ENCODE results near the gene HAUS7. TPM values are rescaled to one million over a fixed set of nuclear protein-coding genes. Genes with fewer than 3 reads are reported as not detected.

Gene HAUS7
- total RNA-seq, 1 experiment from 2014 or later = 28.9 TPM

DNA sequence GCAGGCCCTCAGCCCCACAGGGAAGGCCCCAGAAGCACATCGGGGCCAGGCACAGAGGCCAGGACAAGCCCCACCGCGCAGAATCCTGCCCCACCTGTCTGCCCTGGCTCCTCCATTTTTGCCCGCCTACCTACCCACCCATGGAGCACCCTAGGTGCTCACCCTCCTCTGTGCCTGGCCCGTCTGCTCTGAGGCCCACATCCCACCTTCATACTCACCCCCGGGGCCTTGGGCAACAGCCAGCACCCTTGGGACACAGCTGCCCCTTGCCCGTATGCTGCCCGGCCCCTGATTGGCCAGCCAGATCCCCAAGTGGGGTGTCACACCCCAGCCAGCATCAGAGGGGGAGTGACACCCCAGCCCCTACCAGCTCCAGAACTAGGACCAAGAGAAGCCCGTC lies 13.7 kb downstream of the HAUS7 start:
- no TSS peak for BruUV-seq (replicated peaks)
- Histone ChIP-seq H3K4me1 (ENCODE audit: control insufficient read depth in 1 of 2, insufficient read depth in 2 of 2, low read length in 2 of 2) (no peaks in the 10 kb centered on the region), H3K36me3 (ENCODE audit: control insufficient read depth in 1 of 2, insufficient read depth in 2 of 2, low read length in 2 of 2) (0 out of 4 replicates have a peak, but pooled peaks cover 0 to 3% of the 10 kb centered on the region in 2 experiments), H3K27ac (ENCODE audit: low read depth, low read length) (no peak overlapping the region), H3K79me2 (ENCODE audit: insufficient read depth, low read length) (no peaks in the 10 kb centered on the region), H3K9me2 (ENCODE audit: insufficient read depth) (no peaks in the 10 kb centered on the region), H3K4me2 (ENCODE audit: low read length) (no peak overlapping the region), H4K20me1 (ENCODE audit: insufficient read depth) (no peaks in the 10 kb centered on the region), H3K27me3 (ENCODE audit: insufficient read depth, low read length) (no peaks in the 10 kb centered on the region), H3K9me3 (ENCODE audit: control insufficient read depth in 1 of 2, insufficient read depth in 1 of 2, low read depth in 1 of 2, low read length in 2 of 2) (no peaks in the 10 kb centered on the region), H3K4me3 (replicated peaks in 1 of 2; ENCODE audit: low read depth in 1 of 2, low read length in 2 of 2) (no peak overlapping the region), H3K9ac (ENCODE audit: low read length) (no peak overlapping the region), H2AFZ (ENCODE audit: low read depth, low read length, poor library complexity, severe bottlenecking) (no peak overlapping the region)
- ATAC-seq = no peak
- TF ChIP-seq CTCF (IDR thresholded peaks at IDR 0.05 in 2 of 3, conservative IDR thresholded peaks at IDR 0.05 in 1 of 3; ENCODE audit: borderline replicate concordance in 1 of 3, insufficient read depth in 1 of 3, low read depth in 2 of 3, low read length in 2 of 3) = no peak
- intact Hi-C loops (cut with micrococcal nuclease) = no loop called here
- POLR2A ChIA-PET = no interaction called here
- CTCF ChIA-PET = no interaction called here
- RAD21 ChIA-PET (ENCODE audit: low non-redundant PET in 1 of 2, low total read pairs in 2 of 2, uncharacterized antibody in 2 of 2, unreplicated experiment in 2 of 2) = no interaction called here
- DNase-seq (ENCODE audit: low read depth, low spot score) = no peak

- H3K4me3 ChIP-seq (replicated peaks in 1 of 2; ENCODE audit: low read depth in 1 of 2, low read length in 2 of 2) = no peak overlapping the region
- no peak overlapping the region for H3K9ac ChIP-seq (ENCODE audit: low read length)
- ChIA-PET POLR2A (no interaction called here), RAD21 (ENCODE audit: low non-redundant PET in 1 of 2, low total read pairs in 2 of 2, uncharacterized antibody in 2 of 2, unreplicated experiment in 2 of 2) (no interaction called here), CTCF (no interaction called here)
- no peaks in the 10 kb centered on the region for H3K27me3 ChIP-seq (ENCODE audit: insufficient read depth, low read length)
- no peak overlapping the region for H3K27ac ChIP-seq (ENCODE audit: low read depth, low read length)
- H3K79me2 ChIP-seq (ENCODE audit: insufficient read depth, low read length) = no peaks in the 10 kb centered on the region
- no peak for ATAC-seq
- no peak for DNase-seq (ENCODE audit: low read depth, low spot score)
- H4K20me1 ChIP-seq (ENCODE audit: insufficient read depth) = no peaks in the 10 kb centered on the region
- BruUV-seq (replicated peaks) = no TSS peak
- H3K9me2 ChIP-seq (ENCODE audit: insufficient read depth) = no peaks in the 10 kb centered on the region
- H2AFZ ChIP-seq (ENCODE audit: low read depth, low read length, poor library complexity, severe bottlenecking) = no peak overlapping the region
- H3K4me1 ChIP-seq (ENCODE audit: control insufficient read depth in 1 of 2, insufficient read depth in 2 of 2, low read length in 2 of 2) = no peaks in the 10 kb centered on the region
- TF ChIP-seq YY1 (IDR thresholded peaks at IDR 0.05; ENCODE audit: extremely low read depth, insufficient replicate concordance, low read depth, low read length) (no peak), MAX (IDR thresholded peaks at IDR 0.05) (no peak), EZH2 (IDR thresholded peaks at IDR 0.05) (no peak), JUND (IDR thresholded peaks at IDR 0.05) (no peak), CBX3 (IDR thresholded peaks at IDR 0.05; ENCODE audit: low read depth) (no peak), RAD21 (IDR thresholded peaks at IDR 0.05; ENCODE audit: low read depth) (no peak), ZNF274 (IDR thresholded peaks at IDR 0.05; ENCODE audit: low read depth, low read length) (no peak), CEBPB (IDR thresholded peaks at IDR 0.05; ENCODE audit: low read depth) (no peak), ELF1 (IDR thresholded peaks at IDR 0.05; ENCODE audit: borderline replicate concordance, low read depth) (no peak), ZFX (IDR thresholded peaks at IDR 0.05) (no peak)
- TF ChIP-seq, protein P1, sequence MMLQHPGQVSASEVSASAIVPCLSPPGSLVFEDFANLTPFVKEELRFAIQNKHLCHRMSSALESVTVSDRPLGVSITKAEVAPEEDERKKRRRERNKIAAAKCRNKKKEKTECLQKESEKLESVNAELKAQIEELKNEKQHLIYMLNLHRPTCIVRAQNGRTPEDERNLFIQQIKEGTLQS (IDR thresholded peaks at IDR 0.05) = no peak
- TF ChIP-seq, protein P2, sequence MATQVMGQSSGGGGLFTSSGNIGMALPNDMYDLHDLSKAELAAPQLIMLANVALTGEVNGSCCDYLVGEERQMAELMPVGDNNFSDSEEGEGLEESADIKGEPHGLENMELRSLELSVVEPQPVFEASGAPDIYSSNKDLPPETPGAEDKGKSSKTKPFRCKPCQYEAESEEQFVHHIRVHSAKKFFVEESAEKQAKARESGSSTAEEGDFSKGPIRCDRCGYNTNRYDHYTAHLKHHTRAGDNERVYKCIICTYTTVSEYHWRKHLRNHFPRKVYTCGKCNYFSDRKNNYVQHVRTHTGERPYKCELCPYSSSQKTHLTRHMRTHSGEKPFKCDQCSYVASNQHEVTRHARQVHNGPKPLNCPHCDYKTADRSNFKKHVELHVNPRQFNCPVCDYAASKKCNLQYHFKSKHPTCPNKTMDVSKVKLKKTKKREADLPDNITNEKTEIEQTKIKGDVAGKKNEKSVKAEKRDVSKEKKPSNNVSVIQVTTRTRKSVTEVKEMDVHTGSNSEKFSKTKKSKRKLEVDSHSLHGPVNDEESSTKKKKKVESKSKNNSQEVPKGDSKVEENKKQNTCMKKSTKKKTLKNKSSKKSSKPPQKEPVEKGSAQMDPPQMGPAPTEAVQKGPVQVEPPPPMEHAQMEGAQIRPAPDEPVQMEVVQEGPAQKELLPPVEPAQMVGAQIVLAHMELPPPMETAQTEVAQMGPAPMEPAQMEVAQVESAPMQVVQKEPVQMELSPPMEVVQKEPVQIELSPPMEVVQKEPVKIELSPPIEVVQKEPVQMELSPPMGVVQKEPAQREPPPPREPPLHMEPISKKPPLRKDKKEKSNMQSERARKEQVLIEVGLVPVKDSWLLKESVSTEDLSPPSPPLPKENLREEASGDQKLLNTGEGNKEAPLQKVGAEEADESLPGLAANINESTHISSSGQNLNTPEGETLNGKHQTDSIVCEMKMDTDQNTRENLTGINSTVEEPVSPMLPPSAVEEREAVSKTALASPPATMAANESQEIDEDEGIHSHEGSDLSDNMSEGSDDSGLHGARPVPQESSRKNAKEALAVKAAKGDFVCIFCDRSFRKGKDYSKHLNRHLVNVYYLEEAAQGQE (IDR thresholded peaks at IDR 0.05; ENCODE audit: low read depth) = no peak
- no peaks in the 10 kb centered on the region for H3K9me3 ChIP-seq (ENCODE audit: control insufficient read depth in 1 of 2, insufficient read depth in 1 of 2, low read depth in 1 of 2, low read length in 2 of 2)
- H3K36me3 ChIP-seq (ENCODE audit: control insufficient read depth in 1 of 2, insufficient read depth in 2 of 2, low read length in 2 of 2) = 0 out of 4 replicates have a peak, but pooled peaks cover 0 to 3% of the 10 kb centered on the region in 2 experiments
- no peak overlapping the region for H3K4me2 ChIP-seq (ENCODE audit: low read length)
- intact Hi-C loops (cut with micrococcal nuclease) = no loop called here
Measured at GRCh38 chrX:153456161-153456560, 14.2 kb downstream of the HAUS7 start.

Data from HCT116 (cell line).